ENCODE data around the gene PRDM15.

PRDM15 gene

GRCh38 chr21:41824466-41825207, 54.5 kb downstream of the PRDM15 start:
- no peak for DNase-seq (ENCODE audit: low read depth in 2 of 2)

DNA sequence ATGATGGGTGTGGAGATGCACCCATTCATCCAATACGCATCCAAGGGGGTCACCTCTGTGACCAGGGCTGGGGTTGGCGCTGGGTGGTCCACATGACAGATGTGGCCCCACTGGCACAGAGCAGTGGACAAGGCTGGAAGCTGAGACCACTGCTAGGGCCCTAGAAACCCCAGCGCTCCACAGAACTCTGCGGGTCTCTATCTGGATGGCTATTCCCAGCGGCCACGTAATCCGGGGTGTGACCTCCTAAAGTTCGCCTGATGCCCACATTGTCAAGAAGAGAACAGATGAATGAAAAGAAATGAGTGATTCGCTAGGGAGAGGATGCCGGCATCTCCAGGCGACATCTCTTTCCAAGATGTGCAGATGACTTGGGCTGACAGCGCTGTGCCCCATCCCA, 55.2 kb downstream of the PRDM15 start:
- DNase-seq (ENCODE audit: low read depth in 2 of 2): no peak

DNA sequence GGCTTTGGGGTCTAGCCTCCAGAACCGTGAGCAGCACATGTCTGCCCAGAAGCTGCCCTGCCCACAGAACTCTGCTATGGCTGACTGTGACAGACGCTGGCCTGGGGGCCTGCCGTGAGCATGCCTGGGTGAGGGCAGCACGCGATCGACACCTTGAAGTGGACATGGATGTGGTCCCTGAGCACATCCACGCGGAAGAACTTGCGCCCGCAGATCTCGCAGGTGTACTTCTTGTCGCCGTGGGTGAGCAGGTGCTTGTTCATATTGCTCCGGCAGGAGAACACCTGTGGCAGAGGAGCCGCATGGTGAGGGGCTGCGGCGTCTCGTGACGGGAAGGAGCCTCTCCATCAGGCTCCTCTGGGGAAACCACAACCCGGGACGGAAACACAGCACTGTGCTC, 56.0 kb downstream of the PRDM15 start:
- no peak for DNase-seq (ENCODE audit: low read depth in 2 of 2)

DNA sequence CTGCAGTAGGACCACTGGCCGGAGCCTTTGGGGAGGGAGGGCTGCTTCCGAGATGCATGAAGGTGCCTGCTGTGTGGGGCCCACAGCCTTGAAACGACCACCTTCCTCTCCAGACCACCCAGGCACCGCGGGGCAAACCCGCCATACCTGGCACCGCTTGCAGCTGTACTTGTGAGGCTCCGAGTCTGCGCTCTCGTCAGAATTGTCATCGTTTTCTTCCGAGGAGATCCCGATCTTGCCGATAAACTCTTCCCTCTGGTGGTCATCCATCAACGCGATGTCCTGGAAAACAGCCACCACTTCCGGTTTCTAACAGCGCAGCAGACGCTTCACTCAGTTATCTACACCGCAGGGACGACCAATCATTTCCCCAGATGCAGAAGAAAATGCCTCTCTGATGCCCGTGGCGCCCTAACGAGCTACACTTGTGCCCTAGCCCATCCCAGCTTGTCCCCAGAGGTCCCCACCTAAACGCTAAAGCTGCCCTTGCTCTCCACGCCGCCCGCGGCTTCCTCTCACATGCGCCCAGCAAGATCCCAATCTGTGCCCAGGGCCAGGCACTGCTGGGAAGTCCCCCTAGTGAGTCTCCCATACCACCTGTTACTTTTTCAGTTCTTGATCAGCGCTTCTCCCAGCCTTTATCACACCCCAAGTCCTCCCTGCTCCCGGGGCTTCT, 57.2 kb downstream of the PRDM15 start:
- DNase-seq (ENCODE audit: low read depth in 2 of 2): no peak

DNA sequence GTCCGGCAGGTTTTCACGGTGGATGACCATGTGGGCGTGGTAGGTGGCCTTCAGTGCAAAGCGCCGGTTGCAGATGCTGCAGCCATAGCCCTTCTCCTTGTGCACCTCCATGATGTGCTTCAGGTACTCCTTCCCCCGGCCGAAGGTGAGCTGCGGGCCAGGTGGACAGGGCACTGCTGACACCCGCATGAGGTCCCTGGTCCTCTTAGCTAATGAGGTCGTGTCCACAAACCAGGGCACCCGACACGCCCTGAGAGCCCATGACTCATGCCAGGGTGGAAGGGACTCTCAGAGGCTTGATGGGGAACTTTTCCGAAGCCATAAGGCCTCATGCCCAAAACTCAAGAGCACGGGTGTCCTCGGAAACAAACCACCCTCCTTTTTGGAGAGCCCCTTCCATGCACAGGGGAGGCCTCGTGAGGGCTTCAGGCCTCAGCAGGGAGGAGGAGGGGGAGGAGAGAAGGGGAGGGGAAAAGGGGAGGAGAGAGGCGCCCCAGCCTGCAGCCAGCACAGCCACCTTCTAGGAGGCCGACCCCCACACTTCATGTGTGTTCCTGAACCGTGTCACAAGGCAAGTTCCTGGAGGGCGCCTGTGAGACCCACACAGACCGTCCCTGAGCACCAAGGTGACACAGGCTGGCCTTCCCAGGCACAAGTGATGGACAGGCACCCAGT, 57.9 kb downstream of the PRDM15 start:
- DNase-seq (ENCODE audit: low read depth in 2 of 2): no peak

- DNase-seq (ENCODE audit: low read depth in 2 of 2): no peak
Observed at GRCh38 chr21:41820384-41821080, 58.6 kb downstream of the PRDM15 start.

DNA sequence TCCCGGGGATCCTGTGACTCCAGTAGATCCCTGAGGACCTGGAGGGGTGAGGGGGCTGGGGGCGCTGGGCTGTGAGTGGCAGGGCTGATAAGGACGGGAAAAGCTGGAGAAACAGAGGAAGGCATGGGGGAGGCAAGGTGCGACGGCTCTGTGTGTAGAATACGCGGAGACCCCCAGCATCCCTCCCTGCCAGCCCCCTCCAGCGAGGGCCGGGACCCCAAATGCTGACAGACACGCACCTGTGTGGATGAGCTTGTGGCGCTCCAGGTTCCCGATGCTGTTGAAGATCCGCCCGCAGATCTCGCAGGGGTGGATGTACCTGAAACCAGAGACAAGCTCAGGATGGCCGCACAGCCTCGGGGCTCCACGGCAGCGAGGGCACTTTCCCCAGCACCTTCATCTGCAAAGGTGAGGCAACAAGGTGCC, 59.3 kb downstream of the PRDM15 start:
- no peak for DNase-seq (ENCODE audit: low read depth in 2 of 2)

DNA sequence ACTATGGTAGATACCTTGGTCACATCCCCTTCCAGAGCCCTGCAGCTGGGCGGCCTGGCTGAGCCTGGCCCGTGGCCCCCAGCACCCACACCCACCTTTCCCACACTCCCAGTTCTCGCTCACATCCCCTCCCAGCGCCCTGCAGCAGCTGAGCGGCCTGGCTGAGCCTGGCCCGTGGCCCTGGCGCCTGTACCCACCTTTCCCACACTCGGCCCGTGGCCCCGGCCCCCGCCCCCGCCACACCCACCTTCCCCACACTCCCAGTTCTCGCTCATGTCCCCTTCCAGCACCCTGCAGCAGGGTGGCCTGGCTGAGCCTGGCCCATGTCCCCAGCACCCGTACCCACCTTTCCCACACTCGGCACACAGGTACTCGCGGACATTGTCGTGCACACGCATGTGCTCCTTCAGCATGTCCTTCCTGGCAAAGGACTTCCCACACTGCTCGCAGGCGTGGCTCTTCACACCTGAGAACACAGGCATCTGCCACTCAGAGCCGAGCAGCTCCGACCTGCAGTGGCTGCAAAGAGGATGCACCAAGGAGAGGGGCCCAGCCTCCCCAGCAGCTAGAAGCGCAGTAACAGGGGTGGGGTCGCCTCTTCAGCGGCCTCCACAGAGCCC, 59.8 kb downstream of the PRDM15 start:
- no peak for DNase-seq (ENCODE audit: low read depth in 2 of 2)

DNA sequence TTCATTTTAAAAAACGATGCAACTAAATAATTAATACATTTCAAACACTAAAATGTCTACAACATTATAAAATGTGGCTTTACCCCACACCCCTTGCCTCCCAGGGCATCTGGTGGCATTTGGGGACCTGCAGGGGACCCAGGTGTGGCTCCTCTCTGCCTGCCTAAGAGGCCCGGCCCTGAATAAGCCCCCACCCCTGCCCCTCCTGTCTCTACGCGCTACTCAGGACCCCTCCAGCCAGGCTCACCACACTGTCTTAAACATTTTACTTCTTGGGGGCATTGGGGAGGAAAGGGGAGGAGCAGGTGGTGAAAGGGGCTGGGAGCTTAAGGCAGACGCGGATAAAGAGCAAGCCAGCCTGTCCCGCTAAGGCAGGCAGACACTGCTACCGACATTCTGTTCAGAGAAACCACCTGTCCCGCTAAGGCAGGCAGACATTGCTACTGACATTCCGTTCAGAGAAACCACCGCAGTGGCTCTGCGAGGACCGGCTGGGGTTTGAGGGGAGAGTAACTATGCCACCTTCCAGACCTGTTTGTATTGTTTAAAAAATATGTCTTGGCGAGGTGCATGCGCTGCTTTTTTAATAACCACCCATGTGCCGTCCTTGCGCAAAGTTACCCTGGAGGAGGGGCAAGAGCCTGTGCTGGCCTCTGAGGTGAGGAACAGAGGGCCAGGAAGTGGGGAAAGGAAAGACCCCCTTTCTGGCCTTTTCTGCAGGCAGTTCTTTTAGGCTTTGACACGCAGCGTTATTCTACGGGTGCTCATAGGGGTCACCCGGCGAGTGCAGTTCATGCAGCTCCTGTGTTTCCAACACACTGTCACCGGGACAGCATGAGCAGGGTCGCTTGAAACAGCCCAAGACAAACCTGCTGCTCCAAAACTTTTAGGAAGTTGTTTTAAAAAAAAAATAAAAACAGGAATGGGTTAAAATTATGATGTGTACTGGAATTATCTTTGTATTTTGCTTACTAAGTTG, 61.0 kb downstream of the PRDM15 start:
- no peak for DNase-seq (ENCODE audit: low read depth in 2 of 2)

GRCh38 chr21:41817228-41817627, 61.9 kb downstream of the PRDM15 start:
- no peak for DNase-seq (ENCODE audit: low read depth in 2 of 2)

DNA sequence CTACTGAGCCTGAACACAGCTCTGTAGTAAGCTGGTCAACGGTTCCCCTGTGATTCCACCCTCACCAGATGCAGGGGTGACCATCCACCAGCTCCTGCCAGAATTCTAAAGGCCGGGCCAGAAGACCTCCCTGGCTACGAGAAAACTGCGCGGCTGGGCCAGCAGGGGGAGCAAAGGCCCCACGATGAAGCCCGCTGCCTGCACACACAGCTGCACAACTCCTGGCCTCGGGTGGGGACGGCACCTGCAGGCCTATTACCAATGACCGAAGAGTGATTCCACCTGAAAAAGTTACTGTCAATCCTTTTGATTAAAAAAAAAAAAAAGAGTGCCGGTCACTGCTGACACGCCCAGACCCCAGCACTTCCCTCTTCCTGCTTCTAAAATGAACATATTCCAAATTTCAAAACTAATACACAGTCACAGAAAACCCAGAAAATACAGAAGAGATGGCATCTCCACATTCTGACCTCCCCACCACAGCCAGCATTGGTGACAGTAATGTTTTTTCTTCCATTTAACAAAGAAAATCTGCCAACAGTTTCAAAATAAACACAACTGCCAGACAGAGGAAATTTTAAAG, 62.5 kb downstream of the PRDM15 start:
- DNase-seq (ENCODE audit: low read depth in 2 of 2): peak in 1 of 2 donors; percentile 38

- no peak for DNase-seq (ENCODE audit: low read depth in 2 of 2)
Observed at GRCh38 chr21:41815652-41816582, 63.2 kb downstream of the PRDM15 start.

- DNase-seq (ENCODE audit: low read depth in 2 of 2): no peak
Observed at GRCh38 chr21:41813226-41813625, 65.9 kb downstream of the PRDM15 start.

- no peak for DNase-seq (ENCODE audit: low read depth in 2 of 2)
Observed at GRCh38 chr21:41812679-41813078, 66.5 kb downstream of the PRDM15 start.

GRCh38 chr21:41810597-41810932, 68.6 kb downstream of the PRDM15 start:
- DNase-seq (ENCODE audit: low read depth in 2 of 2): no peak

- no peak for DNase-seq (ENCODE audit: low read depth in 2 of 2)
Observed at GRCh38 chr21:41809891-41810596, 69.1 kb downstream of the PRDM15 start.

GRCh38 chr21:41808846-41809245, 70.3 kb downstream of the PRDM15 start:
- DNase-seq (ENCODE audit: low read depth in 2 of 2): no peak

DNA sequence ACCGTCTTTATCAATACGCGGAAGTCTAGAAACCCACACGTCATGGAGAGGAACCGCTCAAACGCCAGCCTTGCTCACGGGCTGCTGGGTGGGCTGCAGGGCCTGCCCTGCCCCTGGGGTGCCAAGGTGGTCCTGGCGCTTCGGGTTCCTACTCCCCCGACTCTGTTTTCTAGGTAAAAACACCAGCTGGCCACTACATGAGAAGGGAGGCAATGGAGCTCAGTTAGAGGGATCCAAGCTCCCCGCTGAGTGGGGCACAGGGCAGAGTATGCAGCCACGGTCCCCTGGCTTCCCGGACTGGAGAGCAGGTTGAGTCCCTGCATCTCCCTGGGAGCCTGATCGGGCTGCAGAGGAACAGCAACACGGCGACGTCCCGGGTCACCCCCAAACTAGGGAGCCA, 71.0 kb downstream of the PRDM15 start:
- DNase-seq (ENCODE audit: low read depth in 2 of 2): no peak

GRCh38 chr21:41806773-41807172, 72.4 kb downstream of the PRDM15 start:
- DNase-seq (ENCODE audit: low read depth in 2 of 2): no peak

All from stimulated activated CD8-positive, alpha-beta memory T cell treated with anti-CD3 and anti-CD28 coated beads, Interleukin-2, amount 100 ng/mL, for 1 hour (primary cell).